ENCODE data around the gene MAP7.

DNA sequence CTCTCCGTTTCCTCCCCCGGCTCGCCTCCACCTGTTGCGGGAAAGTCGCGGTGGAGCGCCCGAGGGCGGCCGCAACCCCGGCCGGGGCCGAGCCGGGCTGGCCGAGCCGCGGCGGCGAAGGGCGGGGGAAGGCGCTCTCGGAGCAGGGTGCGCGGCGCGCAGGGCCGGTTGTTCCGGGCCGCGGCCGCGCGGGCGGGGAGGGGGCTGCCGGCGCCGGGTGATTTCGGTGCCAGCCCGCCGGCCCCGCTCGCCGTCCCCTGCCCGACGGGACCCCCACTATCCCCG lies 235 bp downstream of the MAP7 start:
- TF ChIP-seq POLR2A (IDR thresholded peaks at IDR 0.05; ENCODE audit: low read depth, low read length) (no peak), POLR2AphosphoS5 (IDR thresholded peaks at IDR 0.05; ENCODE audit: low read depth, low read length) (no peak), TAF1 (IDR thresholded peaks at IDR 0.05; ENCODE audit: borderline replicate concordance, low read depth, low read length) (no peak)

Measured in GM12892 (cell line).